Esophagus muscularis mucosa (tissue), 4 donors: ENCODE data around the gene CFAP52. TPM values are rescaled to one million over a fixed set of nuclear protein-coding genes. Genes with fewer than 3 reads are reported as not detected.
"Not testable (repeated sequence)": the region's sequence is repeated elsewhere in the genome, so short reads cannot be mapped to it uniquely, and the experiment has no call there.

Experiments
- DNase-seq: peaks from one replicate; pipeline ENCODE4 v3.0.0-alpha.2; 2017; ENCODE audit errors: extremely low spot score
- H3K27ac ChIP-seq, 4 donors: fragments of 200-600 bp; sonication (generic); replicated peaks in 1 of 4; 1 replicate in 3 of 4; 2 replicates in 1 of 4; pipeline ENCODE4 v1.5.1; 2016 to 2019; ENCODE audit warnings: mild to moderate bottlenecking in 1 of 4
- H3K27me3 ChIP-seq, 4 donors: fragments of 200-600 bp; sonication (generic); one replicate each; pipeline versions ENCODE4 v1.5.1 to v1.6.0; 2016 to 2019
- H3K36me3 ChIP-seq, 4 donors: fragments of 200-600 bp; sonication (generic); one replicate each; pipeline ENCODE4 v1.5.1; 2016 to 2019
- H3K4me1 ChIP-seq, 4 donors: fragments of 200-600 bp; sonication (generic); one replicate each; pipeline ENCODE4 v1.5.1; 2016 to 2019
- H3K4me3 ChIP-seq, 4 donors: fragments of 200-600 bp; sonication (generic); 1 replicate in 2 of 4; 2 replicates in 2 of 4; pipeline ENCODE4 v1.5.1; 2016 to 2019; ENCODE audit warnings: mild to moderate bottlenecking in 4 of 4, moderate library complexity in 1 of 4
- H3K9me3 ChIP-seq, 4 donors: fragments of 200-600 bp; sonication (generic); 1 replicate in 3 of 4; 2 replicates in 1 of 4; pipeline ENCODE4 v1.5.1; 2016 to 2019
- CTCF ChIP-seq, 3 experiments: fragments of 200-600 bp in 2 of 3; fragments of 450-650 bp in 1 of 3; sonication (generic) in 2 of 3; IDR thresholded peaks; one replicate each; pipeline ENCODE4 v1.5.1; 2017 to 2019; ENCODE audit warnings: antibody characterized with exemption in 3 of 3, mild to moderate bottlenecking in 2 of 3, moderate library complexity in 1 of 3
- EP300 ChIP-seq: sonication (generic); formaldehyde crosslinking; IDR thresholded peaks from one replicate; pipeline ENCODE4 v1.6.1; 2017; ENCODE audit warnings: antibody characterized with exemption
- POLR2A ChIP-seq: fragments of 450-650 bp; IDR thresholded peaks from one replicate; pipeline ENCODE4 v1.6.1; 2017; ENCODE audit warnings: antibody characterized with exemption, moderate library complexity, mild to moderate bottlenecking, low read depth
- POLR2AphosphoS5 ChIP-seq, 2 donors: sonication (generic); formaldehyde crosslinking; IDR thresholded peaks; one replicate each; pipeline ENCODE4 v1.6.1; 2017; ENCODE audit warnings: antibody characterized with exemption in 2 of 2
- WGBS: methylation state at CpG from one replicate; pipeline ENCODE4 v1.1.5; 2018; 5-methylcytosine and 5-hydroxymethylcytosine counted together
- intact Hi-C: fragments of 100-400 bp; cut with DNase I; formaldehyde crosslinking; loops from one replicate; pipeline ENCODE4 v1.15.1; 2023
- total RNA-seq, 4 donors: library from RNA; depleted of rRNA; stranded (reverse); fragments of >200 nt; gene quantifications; one replicate each; pipeline versions ENCODE4 v1.1.0 to v1.2.1, GENCODE V29; 2016

CFAP52 gene
- total RNA-seq, 4 donors from 2014 or later: 0.83 to 1.2 TPM; not detected in 2

GRCh38 chr17:9577373-9577709 lies 899 bp downstream of the CFAP52 start:
- 4% methylated on average over 4 of the region's 4 CpGs for WGBS

GRCh38 chr17:9587969-9588656 lies 11.7 kb downstream of the CFAP52 start:
- DNase-seq: no peak
- Histone ChIP-seq H3K27me3 (no peaks in the 10 kb centered on the region), H3K4me3 (no peak overlapping the region), H3K27ac (no peak overlapping the region), H3K36me3 (no peaks in the 10 kb centered on the region), H3K4me1 (no peaks in the 10 kb centered on the region), H3K9me3 (no peaks in the 10 kb centered on the region)
- 94% methylated on average over 10 of the region's 10 CpGs for WGBS
- TF ChIP-seq EP300 (no peak), POLR2A (no peak), CTCF (IDR thresholded peaks at IDR 0.05) (no peak), POLR2AphosphoS5 (IDR thresholded peaks at IDR 0.05) (no peak)
- intact Hi-C loops: no loop called here

More at GRCh38 chr17:9577373-9577709, 899 bp downstream of the CFAP52 start:
- Histone ChIP-seq H3K4me1 (peaks cover 15 to 33% (median 31%) of the 10 kb centered on the region in 4 donors), H3K36me3 (no peaks in the 10 kb centered on the region), H3K27ac (peak overlapping the region in 2 of 4 donors; percentile 42 to 70), H3K4me3 (peak overlapping the region in 3 of 4 donors; percentile 70 to 83 (median 79)), H3K27me3 (no peaks in the 10 kb centered on the region), H3K9me3 (no peaks in the 10 kb centered on the region)
- TF ChIP-seq POLR2A (no peak), POLR2AphosphoS5 (IDR thresholded peaks at IDR 0.05) (no peak), CTCF (IDR thresholded peaks at IDR 0.05) (no peak), EP300 (no peak)
- intact Hi-C loops: no loop called here
- no peak for DNase-seq

GRCh38 chr17:9594065-9594464 lies 17.6 kb downstream of the CFAP52 start:
- no peak for TF ChIP-seq EP300
- no peak for TF ChIP-seq POLR2AphosphoS5 (IDR thresholded peaks at IDR 0.05)
- TF ChIP-seq CTCF (IDR thresholded peaks at IDR 0.05): no peak
- no peak for TF ChIP-seq POLR2A
- 69% methylated on average over 6 of the region's 6 CpGs for WGBS
- Histone ChIP-seq H3K27ac (no peak overlapping the region), H3K4me1 (no peaks in the 10 kb centered on the region), H3K4me3 (no peak overlapping the region), H3K27me3 (no peaks in the 10 kb centered on the region), H3K9me3 (no peaks in the 10 kb centered on the region), H3K36me3 (no peaks in the 10 kb centered on the region)
- intact Hi-C loops: no loop called here
- DNase-seq: peak; percentile 17

GRCh38 chr17:9597638-9598037 lies 21.2 kb downstream of the CFAP52 start:
- H3K27me3 ChIP-seq, DNase-seq, H3K9me3 ChIP-seq, H3K36me3 ChIP-seq, H3K4me1 ChIP-seq, intact Hi-C loops, H3K4me3 ChIP-seq, H3K27ac ChIP-seq: not testable (repeated sequence)
- WGBS: 85% methylated on average over 5 of the region's 5 CpGs

- Histone ChIP-seq H3K27ac (no peak overlapping the region), H3K9me3 (no peaks in the 10 kb centered on the region), H3K36me3 (no peaks in the 10 kb centered on the region), H3K4me1 (no peaks in the 10 kb centered on the region), H3K4me3 (no peak overlapping the region), H3K27me3 (no peaks in the 10 kb centered on the region)
- intact Hi-C loops: no loop called here
- no peak for TF ChIP-seq EP300
- DNase-seq: peak; percentile 29
- WGBS: 83% methylated on average over 4 of the region's 4 CpGs
These were observed 22.2 kb downstream of the CFAP52 start for GRCh38 chr17:9598661-9599060.

GRCh38 chr17:9604583-9604982 lies 28.1 kb downstream of the CFAP52 start:
- H3K27ac ChIP-seq, H3K27me3 ChIP-seq, H3K4me3 ChIP-seq, intact Hi-C loops, H3K36me3 ChIP-seq, H3K9me3 ChIP-seq, DNase-seq, H3K4me1 ChIP-seq: not testable (repeated sequence)
- 85% methylated on average over 5 of the region's 5 CpGs for WGBS
